ENCODE measurements around the gene SUPT4H1. TPM values are rescaled to one million over a fixed set of nuclear protein-coding genes. Genes with fewer than 3 reads are reported as not detected.

The SUPT4H1 gene
- total RNA-seq, 1 donor from 2014 or later, result 62.6 TPM

GRCh38 chr17:58336456-58337209 is 15.4 kb downstream of the SUPT4H1 start:
- H3K9ac ChIP-seq (ENCODE audit: low read depth in 1 of 3, low read length in 3 of 3), result peak overlapping the region in 1 of 3 donors; percentile 25
- H3K36me3 ChIP-seq (ENCODE audit: control insufficient read depth in 3 of 3, insufficient read depth in 3 of 3, low read length in 3 of 3), result no peaks in the 10 kb centered on the region
- H3K9me3 ChIP-seq (ENCODE audit: control insufficient read depth in 3 of 3, low read length in 3 of 3), result no peaks in the 10 kb centered on the region
- peak overlapping the region in 1 of 3 donors; percentile 13 for H3K4me3 ChIP-seq (ENCODE audit: low read length in 3 of 3)
- peaks cover 13 to 19% (median 14%) of the 10 kb centered on the region in 3 donors for H3K4me1 ChIP-seq (ENCODE audit: control insufficient read depth in 3 of 3, insufficient read depth in 3 of 3, low read length in 3 of 3)
- peaks cover 8 to 43% (median 10%) of the 10 kb centered on the region in 3 donors for H3K27me3 ChIP-seq (ENCODE audit: control insufficient read depth in 3 of 3, insufficient read depth in 3 of 3, low read length in 3 of 3)
- peak overlapping the region; percentile 83 for H3K27ac ChIP-seq (ENCODE audit: low read depth, low read length)

GRCh38 chr17:58335779-58336455 is 16.1 kb downstream of the SUPT4H1 start:
- Histone ChIP-seq H3K27ac (ENCODE audit: low read depth, low read length) (peak overlapping the region; percentile 83), H3K9me3 (ENCODE audit: control insufficient read depth in 3 of 3, low read length in 3 of 3) (no peaks in the 10 kb centered on the region), H3K4me1 (ENCODE audit: control insufficient read depth in 3 of 3, insufficient read depth in 3 of 3, low read length in 3 of 3) (peaks cover 13 to 19% (median 14%) of the 10 kb centered on the region in 3 donors)

GRCh38 chr17:58335061-58335731 is 16.8 kb downstream of the SUPT4H1 start:
- Histone ChIP-seq H3K27ac (ENCODE audit: low read depth, low read length) (peak overlapping the region; percentile 83), H3K27me3 (ENCODE audit: control insufficient read depth in 3 of 3, insufficient read depth in 3 of 3, low read length in 3 of 3) (peaks cover 12 to 47% (median 13%) of the 10 kb centered on the region in 3 donors), H3K36me3 (ENCODE audit: control insufficient read depth in 3 of 3, insufficient read depth in 3 of 3, low read length in 3 of 3) (no peaks in the 10 kb centered on the region), H3K4me1 (ENCODE audit: control insufficient read depth in 3 of 3, insufficient read depth in 3 of 3, low read length in 3 of 3) (peaks cover 13 to 19% (median 14%) of the 10 kb centered on the region in 3 donors), H3K9ac (ENCODE audit: low read depth in 1 of 3, low read length in 3 of 3) (no peak overlapping the region), H3K4me3 (ENCODE audit: low read length in 3 of 3) (no peak overlapping the region), H3K9me3 (ENCODE audit: control insufficient read depth in 3 of 3, low read length in 3 of 3) (no peaks in the 10 kb centered on the region)

More at GRCh38 chr17:58335779-58336455, 16.1 kb downstream of the SUPT4H1 start:
- Histone ChIP-seq H3K27me3 (ENCODE audit: control insufficient read depth in 3 of 3, insufficient read depth in 3 of 3, low read length in 3 of 3) (peaks cover 8 to 46% (median 10%) of the 10 kb centered on the region in 3 donors), H3K9ac (ENCODE audit: low read depth in 1 of 3, low read length in 3 of 3) (peak overlapping the region in 1 of 3 donors; percentile 25), H3K36me3 (ENCODE audit: control insufficient read depth in 3 of 3, insufficient read depth in 3 of 3, low read length in 3 of 3) (no peaks in the 10 kb centered on the region), H3K4me3 (ENCODE audit: low read length in 3 of 3) (peak overlapping the region in 1 of 3 donors; percentile 13)

GRCh38 chr17:58334661-58335060 is 17.3 kb downstream of the SUPT4H1 start:
- H3K36me3 ChIP-seq (ENCODE audit: control insufficient read depth in 3 of 3, insufficient read depth in 3 of 3, low read length in 3 of 3), result no peaks in the 10 kb centered on the region
- H3K9ac ChIP-seq (ENCODE audit: low read depth in 1 of 3, low read length in 3 of 3), result no peak overlapping the region
- peaks cover 12 to 51% (median 14%) of the 10 kb centered on the region in 3 donors for H3K27me3 ChIP-seq (ENCODE audit: control insufficient read depth in 3 of 3, insufficient read depth in 3 of 3, low read length in 3 of 3)
- no peak overlapping the region for H3K4me3 ChIP-seq (ENCODE audit: low read length in 3 of 3)
- H3K27ac ChIP-seq (ENCODE audit: low read depth, low read length), result no peak overlapping the region
- H3K4me1 ChIP-seq (ENCODE audit: control insufficient read depth in 3 of 3, insufficient read depth in 3 of 3, low read length in 3 of 3), result peaks cover 13 to 19% (median 14%) of the 10 kb centered on the region in 3 donors
- no peaks in the 10 kb centered on the region for H3K9me3 ChIP-seq (ENCODE audit: control insufficient read depth in 3 of 3, low read length in 3 of 3)

GRCh38 chr17:58334256-58334655 is 17.7 kb downstream of the SUPT4H1 start:
- no peaks in the 10 kb centered on the region for H3K9me3 ChIP-seq (ENCODE audit: control insufficient read depth in 3 of 3, low read length in 3 of 3)
- H3K27me3 ChIP-seq (ENCODE audit: control insufficient read depth in 3 of 3, insufficient read depth in 3 of 3, low read length in 3 of 3), result peaks cover 12 to 52% (median 14%) of the 10 kb centered on the region in 3 donors
- H3K4me3 ChIP-seq (ENCODE audit: low read length in 3 of 3), result no peak overlapping the region
- H3K36me3 ChIP-seq (ENCODE audit: control insufficient read depth in 3 of 3, insufficient read depth in 3 of 3, low read length in 3 of 3), result no peaks in the 10 kb centered on the region
- H3K4me1 ChIP-seq (ENCODE audit: control insufficient read depth in 3 of 3, insufficient read depth in 3 of 3, low read length in 3 of 3), result peaks cover 13 to 18% (median 14%) of the 10 kb centered on the region in 3 donors
- no peak overlapping the region for H3K9ac ChIP-seq (ENCODE audit: low read depth in 1 of 3, low read length in 3 of 3)
- no peak overlapping the region for H3K27ac ChIP-seq (ENCODE audit: low read depth, low read length)

GRCh38 chr17:58333736-58334207 is 18.2 kb downstream of the SUPT4H1 start:
- peaks cover 13 to 17% (median 14%) of the 10 kb centered on the region in 3 donors for H3K4me1 ChIP-seq (ENCODE audit: control insufficient read depth in 3 of 3, insufficient read depth in 3 of 3, low read length in 3 of 3)
- H3K36me3 ChIP-seq (ENCODE audit: control insufficient read depth in 3 of 3, insufficient read depth in 3 of 3, low read length in 3 of 3), result no peaks in the 10 kb centered on the region
- H3K9me3 ChIP-seq (ENCODE audit: control insufficient read depth in 3 of 3, low read length in 3 of 3), result no peaks in the 10 kb centered on the region
- H3K4me3 ChIP-seq (ENCODE audit: low read length in 3 of 3), result no peak overlapping the region
- H3K9ac ChIP-seq (ENCODE audit: low read depth in 1 of 3, low read length in 3 of 3), result peak overlapping the region in 1 of 3 donors; percentile 23
- no peak overlapping the region for H3K27ac ChIP-seq (ENCODE audit: low read depth, low read length)
- peaks cover 12 to 52% (median 13%) of the 10 kb centered on the region in 3 donors for H3K27me3 ChIP-seq (ENCODE audit: control insufficient read depth in 3 of 3, insufficient read depth in 3 of 3, low read length in 3 of 3)

- H3K27ac ChIP-seq (ENCODE audit: low read depth, low read length), result peak overlapping the region; percentile 2
These were observed 18.9 kb downstream of the SUPT4H1 start for GRCh38 chr17:58332778-58333735.

GRCh38 chr17:58331815-58332777 is 19.9 kb downstream of the SUPT4H1 start:
- Histone ChIP-seq H3K36me3 (ENCODE audit: control insufficient read depth in 3 of 3, insufficient read depth in 3 of 3, low read length in 3 of 3) (no peaks in the 10 kb centered on the region), H3K9me3 (ENCODE audit: control insufficient read depth in 3 of 3, low read length in 3 of 3) (no peaks in the 10 kb centered on the region), H3K27me3 (ENCODE audit: control insufficient read depth in 3 of 3, insufficient read depth in 3 of 3, low read length in 3 of 3) (peaks cover 16 to 50% (median 29%) of the 10 kb centered on the region in 3 donors), H3K27ac (ENCODE audit: low read depth, low read length) (peak overlapping the region; percentile 69), H3K4me3 (ENCODE audit: low read length in 3 of 3) (peak overlapping the region; percentile 29 to 63 (median 62)), H3K4me1 (ENCODE audit: control insufficient read depth in 3 of 3, insufficient read depth in 3 of 3, low read length in 3 of 3) (peaks cover 8 to 13% (median 11%) of the 10 kb centered on the region in 3 donors), H3K9ac (ENCODE audit: low read depth in 1 of 3, low read length in 3 of 3) (peak overlapping the region in 1 of 3 donors; percentile 56)

More at GRCh38 chr17:58332778-58333735, 18.9 kb downstream of the SUPT4H1 start:
- H3K4me3 ChIP-seq (ENCODE audit: low read length in 3 of 3), result peak overlapping the region in 2 of 3 donors; percentile 14 to 19
- H3K4me1 ChIP-seq (ENCODE audit: control insufficient read depth in 3 of 3, insufficient read depth in 3 of 3, low read length in 3 of 3), result peaks cover 13 to 15% (median 14%) of the 10 kb centered on the region in 3 donors
- H3K9me3 ChIP-seq (ENCODE audit: control insufficient read depth in 3 of 3, low read length in 3 of 3), result no peaks in the 10 kb centered on the region
- H3K36me3 ChIP-seq (ENCODE audit: control insufficient read depth in 3 of 3, insufficient read depth in 3 of 3, low read length in 3 of 3), result no peaks in the 10 kb centered on the region
- H3K9ac ChIP-seq (ENCODE audit: low read depth in 1 of 3, low read length in 3 of 3), result peak overlapping the region in 1 of 3 donors; percentile 8
- peaks cover 14 to 55% (median 20%) of the 10 kb centered on the region in 3 donors for H3K27me3 ChIP-seq (ENCODE audit: control insufficient read depth in 3 of 3, insufficient read depth in 3 of 3, low read length in 3 of 3)
